Keratinocyte (primary cell): ENCODE results near the gene ASXL2.

Source experiments
- EZH2 ChIP-seq: IDR thresholded peaks from one replicate; pipeline ENCODE4 v1.6.1; 2012; ENCODE audit warnings: inconsistent platforms, mild to moderate bottlenecking, low read length, moderate library complexity
- TF ChIP-seq, protein P1 (sequence below), 3 experiments: IDR thresholded peaks in 1 of 3; conservative IDR thresholded peaks in 1 of 3; optimal IDR thresholded peaks in 1 of 3; 2 replicates in 2 of 3; 3 replicates in 1 of 3; pipeline versions ENCODE3 to v1.5.1; 2011; ENCODE audit warnings: low read length in 3 of 3, mild to moderate bottlenecking in 3 of 3, moderate library complexity in 2 of 3, control low read depth in 1 of 3, inconsistent platforms in 1 of 3; ENCODE audit not compliant: insufficient read depth in 2 of 3; ENCODE audit errors: extremely low read depth in 1 of 3

DNA sequence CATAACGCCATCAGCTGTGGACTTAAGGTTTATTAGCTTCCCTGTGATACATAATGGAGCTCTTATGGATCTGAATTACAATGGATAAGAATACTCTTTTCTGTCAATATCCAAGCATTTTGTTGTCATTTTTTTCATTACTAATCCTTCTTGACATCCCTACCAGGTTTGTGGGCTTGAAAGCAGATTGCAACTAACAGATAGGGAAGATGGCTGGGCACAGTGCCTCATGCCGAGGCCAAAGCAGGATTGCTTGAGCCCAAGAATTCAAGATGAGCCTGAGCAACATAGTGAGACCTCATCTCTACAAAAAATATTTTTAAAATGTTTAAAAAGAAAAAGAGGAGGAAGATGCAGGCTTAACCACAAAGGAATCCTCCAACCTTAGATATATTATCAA is 42.4 kb downstream of the ASXL2 start:
- TF ChIP-seq, protein P1, sequence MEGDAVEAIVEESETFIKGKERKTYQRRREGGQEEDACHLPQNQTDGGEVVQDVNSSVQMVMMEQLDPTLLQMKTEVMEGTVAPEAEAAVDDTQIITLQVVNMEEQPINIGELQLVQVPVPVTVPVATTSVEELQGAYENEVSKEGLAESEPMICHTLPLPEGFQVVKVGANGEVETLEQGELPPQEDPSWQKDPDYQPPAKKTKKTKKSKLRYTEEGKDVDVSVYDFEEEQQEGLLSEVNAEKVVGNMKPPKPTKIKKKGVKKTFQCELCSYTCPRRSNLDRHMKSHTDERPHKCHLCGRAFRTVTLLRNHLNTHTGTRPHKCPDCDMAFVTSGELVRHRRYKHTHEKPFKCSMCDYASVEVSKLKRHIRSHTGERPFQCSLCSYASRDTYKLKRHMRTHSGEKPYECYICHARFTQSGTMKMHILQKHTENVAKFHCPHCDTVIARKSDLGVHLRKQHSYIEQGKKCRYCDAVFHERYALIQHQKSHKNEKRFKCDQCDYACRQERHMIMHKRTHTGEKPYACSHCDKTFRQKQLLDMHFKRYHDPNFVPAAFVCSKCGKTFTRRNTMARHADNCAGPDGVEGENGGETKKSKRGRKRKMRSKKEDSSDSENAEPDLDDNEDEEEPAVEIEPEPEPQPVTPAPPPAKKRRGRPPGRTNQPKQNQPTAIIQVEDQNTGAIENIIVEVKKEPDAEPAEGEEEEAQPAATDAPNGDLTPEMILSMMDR (optimal IDR thresholded peaks at IDR 0.05 in 1 of 3, IDR thresholded peaks at IDR 0.05 in 1 of 3, conservative IDR thresholded peaks at IDR 0.05 in 1 of 3; ENCODE audit: extremely low read depth in 1 of 3, insufficient read depth in 2 of 3, low read length in 3 of 3), result no peak
- TF ChIP-seq EZH2, result no peak
